AG09309 (cell line): Measurements from ENCODE around the gene TRMT2A.
A peak's percentile ranks its signal among the peaks of the same experiment; 100 is the strongest.

Experiments
- DNase-seq: peaks from one replicate; pipeline ENCODE4 v3.0.0-alpha.2; 2010; ENCODE audit warnings: low read depth
- H3K4me3 ChIP-seq: 2 replicates; pipeline ENCODE4 v1.5.1; 2011; ENCODE audit warnings: mild to moderate bottlenecking, low read depth, low read length, moderate library complexity; ENCODE audit not compliant: control insufficient read depth
- TF ChIP-seq, protein P1 (sequence below): IDR thresholded peaks from 2 replicates; pipeline ENCODE4 v1.5.1; 2011; ENCODE audit warnings: mild to moderate bottlenecking, low read depth, low read length, inconsistent platforms; ENCODE audit not compliant: insufficient read depth, control insufficient read depth; ENCODE audit errors: missing control alignments

TRMT2A gene

GRCh38 chr22:20121856-20122415 is 4.9 kb upstream of the TRMT2A start:
- TF ChIP-seq, protein P1, sequence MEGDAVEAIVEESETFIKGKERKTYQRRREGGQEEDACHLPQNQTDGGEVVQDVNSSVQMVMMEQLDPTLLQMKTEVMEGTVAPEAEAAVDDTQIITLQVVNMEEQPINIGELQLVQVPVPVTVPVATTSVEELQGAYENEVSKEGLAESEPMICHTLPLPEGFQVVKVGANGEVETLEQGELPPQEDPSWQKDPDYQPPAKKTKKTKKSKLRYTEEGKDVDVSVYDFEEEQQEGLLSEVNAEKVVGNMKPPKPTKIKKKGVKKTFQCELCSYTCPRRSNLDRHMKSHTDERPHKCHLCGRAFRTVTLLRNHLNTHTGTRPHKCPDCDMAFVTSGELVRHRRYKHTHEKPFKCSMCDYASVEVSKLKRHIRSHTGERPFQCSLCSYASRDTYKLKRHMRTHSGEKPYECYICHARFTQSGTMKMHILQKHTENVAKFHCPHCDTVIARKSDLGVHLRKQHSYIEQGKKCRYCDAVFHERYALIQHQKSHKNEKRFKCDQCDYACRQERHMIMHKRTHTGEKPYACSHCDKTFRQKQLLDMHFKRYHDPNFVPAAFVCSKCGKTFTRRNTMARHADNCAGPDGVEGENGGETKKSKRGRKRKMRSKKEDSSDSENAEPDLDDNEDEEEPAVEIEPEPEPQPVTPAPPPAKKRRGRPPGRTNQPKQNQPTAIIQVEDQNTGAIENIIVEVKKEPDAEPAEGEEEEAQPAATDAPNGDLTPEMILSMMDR: no peak
- no peak overlapping the region for H3K4me3 ChIP-seq
- DNase-seq: no peak

- H3K4me3 ChIP-seq: peak overlapping the region; percentile 79
- TF ChIP-seq, protein P1: no peak
- no peak for DNase-seq
Measured at GRCh38 chr22:20118300-20119020, 1.4 kb upstream of the TRMT2A start.

DNA sequence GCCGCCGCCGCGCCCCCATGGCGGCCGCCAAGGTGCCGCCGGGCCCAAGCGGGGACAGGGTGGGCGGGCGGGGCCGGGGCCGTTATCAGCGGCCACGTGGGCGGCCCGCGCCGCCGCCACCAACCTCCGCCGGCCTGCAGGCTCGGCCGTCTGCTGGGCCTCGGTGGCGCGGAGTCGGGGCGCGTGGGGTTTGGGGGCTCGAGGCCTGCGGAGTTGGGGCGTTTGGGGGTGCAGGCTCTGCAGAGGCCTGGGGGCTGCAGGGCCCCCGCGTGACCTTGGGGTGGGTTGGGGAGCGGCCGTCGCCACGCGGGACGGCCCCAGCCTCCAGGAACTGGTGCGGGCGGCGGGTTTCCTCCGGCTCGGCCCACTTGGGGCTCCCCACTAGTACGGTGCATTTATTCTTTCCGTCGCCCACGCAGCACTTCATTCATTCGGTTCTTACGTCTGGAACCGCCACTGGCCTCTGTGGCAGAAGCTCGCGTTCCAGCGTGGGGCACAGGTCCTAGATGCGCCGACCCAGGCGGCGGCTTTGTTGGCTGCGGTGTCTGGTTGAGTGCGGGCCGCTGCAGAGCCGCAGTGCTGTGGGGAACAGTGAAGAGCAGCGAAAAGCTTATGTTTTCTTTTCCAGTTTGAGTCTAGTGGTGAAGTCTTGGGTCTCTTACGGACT is 740 bp upstream of the TRMT2A start:
- peak overlapping the region; percentile 79 for H3K4me3 ChIP-seq
- TF ChIP-seq, protein P1: no peak
- DNase-seq: no peak

DNA sequence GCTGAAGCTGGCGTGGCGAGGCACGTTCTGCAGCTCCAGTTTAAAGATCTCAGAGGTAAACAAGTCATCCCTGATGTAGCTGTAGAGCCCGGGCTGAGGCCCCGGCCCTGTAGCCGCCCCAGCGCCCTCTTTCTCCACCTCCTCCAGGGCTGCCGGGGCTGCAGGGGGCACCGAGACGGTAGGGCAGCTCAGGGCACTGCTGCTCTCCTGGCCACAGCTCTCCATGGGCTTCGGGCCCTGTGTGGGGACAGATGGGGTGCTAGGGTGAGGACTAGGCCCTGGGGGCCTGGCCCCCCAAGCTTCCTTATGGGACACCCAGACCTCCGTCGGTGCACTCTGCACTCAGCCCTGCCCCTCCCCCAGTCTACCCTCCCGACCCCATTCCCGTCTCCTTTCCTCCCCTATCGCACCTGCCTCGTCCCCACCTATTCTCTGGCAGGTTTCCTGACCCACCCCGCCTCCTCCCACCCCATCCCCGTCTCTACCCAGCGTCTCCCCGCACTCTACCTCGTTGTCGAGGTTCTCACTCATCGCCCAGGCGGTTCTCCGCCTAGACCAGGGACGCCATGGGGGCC is 563 bp downstream of the TRMT2A start:
- DNase-seq: no peak
- H3K4me3 ChIP-seq: peak overlapping the region; percentile 84

DNA sequence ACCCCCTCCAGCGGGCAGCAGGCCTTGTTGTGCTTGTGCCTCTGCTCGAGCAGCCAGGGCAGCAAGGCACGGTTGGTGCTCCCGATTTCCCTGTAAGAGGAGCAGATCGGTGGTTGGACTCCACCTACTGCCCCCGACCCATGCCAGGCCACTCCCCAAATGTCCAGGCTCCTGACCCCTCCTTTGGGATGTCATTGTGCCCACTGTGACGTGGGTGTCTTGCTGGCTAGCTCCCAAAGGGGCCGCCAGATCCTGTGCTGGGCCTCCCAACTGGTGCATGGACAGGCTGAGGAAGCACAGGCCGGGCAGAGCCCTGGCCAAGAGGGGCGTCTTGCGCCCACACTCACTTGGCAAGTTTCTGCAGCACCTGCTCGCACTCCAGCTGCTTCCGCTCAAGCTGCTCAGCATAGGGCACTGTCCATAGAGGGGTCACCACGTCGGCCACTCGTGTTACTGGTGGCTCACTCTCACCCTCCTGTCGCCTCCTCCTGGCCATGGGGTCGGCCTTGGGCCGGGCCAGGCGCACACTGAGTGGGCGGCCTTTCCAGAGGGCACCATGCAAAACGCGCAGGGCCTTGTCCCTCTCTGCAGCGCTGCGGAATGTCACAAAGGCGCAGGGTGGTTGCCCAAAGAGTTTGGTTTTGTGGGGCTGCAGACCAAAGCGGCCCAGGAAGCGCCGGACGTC is 1.2 kb downstream of the TRMT2A start, which contains the start of gene RANBP1:
TSS of gene RANBP1 (plus strand) at position 414 of the 685 bp plus-strand sequence. CDS start at position 495, 81 bp downstream.
- TF ChIP-seq, protein P1: no peak
- DNase-seq: no peak
- peak within 1 kb of the TSS; percentile 84 for H3K4me3 ChIP-seq

More for the DNA sequence above, 563 bp downstream of the TRMT2A start:
- TF ChIP-seq, protein P1: no peak
